CD4-positive, alpha-beta T cell treated with Interleukin-2 at 100 ng/mL for 4 hours (primary cell): ENCODE measurements around the gene STAP2.
"Not testable (repeated sequence)": the region's sequence is repeated elsewhere in the genome, so short reads cannot be mapped to it uniquely, and the experiment has no call there.

ENCODE experiments used
- DNase-seq: peaks from one replicate; pipeline ENCODE4 v3.0.0-alpha.2; 2020; ENCODE audit warnings: low spot score

The STAP2 gene

GRCh38 chr19:4298810-4299550 is 39.6 kb downstream of the STAP2 start:
- DNase-seq = no peak

DNA sequence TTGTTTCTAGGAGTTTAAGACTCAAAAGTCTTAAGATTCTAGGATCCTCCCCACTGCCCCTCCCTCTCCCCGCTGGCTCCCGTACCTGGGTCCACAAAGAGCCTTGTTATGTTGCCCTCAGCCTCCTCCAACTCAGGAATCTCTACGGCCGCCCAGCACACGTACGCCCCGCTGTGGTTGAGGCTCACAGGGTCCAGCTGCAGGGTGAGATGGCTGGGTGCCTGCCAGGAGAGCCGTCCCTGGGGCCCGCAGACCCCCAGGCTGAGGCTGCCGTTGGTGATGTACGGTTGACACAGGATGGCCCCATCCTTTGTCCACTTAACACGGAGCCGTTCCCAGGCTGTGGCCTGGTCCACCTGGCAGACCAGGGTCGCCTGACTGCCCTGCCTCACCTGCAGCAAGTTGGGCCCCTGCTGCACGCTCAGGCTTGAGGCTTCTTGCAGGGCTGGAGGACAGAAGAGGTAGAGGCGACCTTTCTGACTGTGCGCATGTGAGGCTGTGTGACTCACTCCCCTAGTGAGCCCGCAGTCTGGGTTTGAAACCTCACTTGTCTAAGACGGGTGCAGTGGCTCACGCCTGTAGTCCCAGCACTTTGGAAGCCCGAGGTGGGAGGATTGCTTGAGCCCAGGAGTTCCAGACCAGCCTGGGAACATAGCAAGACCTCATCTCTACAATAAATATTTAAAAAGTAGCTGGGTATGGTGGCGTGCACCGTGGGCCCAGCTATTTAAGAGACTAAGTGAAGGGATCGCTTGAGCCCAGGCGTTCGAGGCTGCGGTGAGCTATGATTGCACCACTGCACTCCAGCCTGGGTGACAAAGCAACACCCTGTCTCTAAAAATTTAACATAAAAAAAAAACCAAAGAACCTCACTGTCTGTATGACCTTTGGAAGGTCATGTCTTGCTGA is 40.5 kb downstream of the STAP2 start:
- DNase-seq = no peak

GRCh38 chr19:4295972-4296771 is 42.5 kb downstream of the STAP2 start:
- DNase-seq = no peak

DNA sequence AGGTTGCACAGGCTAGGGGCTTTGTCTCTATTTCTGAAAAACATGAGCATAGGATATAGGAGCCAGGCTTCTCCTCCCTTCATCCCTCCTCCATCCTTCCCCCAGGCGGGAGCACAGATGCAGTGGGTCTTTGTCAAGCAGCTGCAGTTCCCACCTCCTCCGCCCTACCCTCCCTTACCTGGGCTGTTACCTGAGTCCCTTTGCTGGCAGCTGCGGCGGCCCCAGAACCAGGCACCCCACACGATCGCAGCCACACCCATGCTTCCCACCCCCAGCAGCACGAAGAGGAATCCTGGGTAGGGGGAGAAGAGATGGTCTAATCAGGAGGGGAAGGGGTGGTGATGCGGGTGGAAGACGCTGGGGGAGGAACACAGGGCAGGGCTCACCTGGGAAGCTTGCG is 44.2 kb downstream of the STAP2 start:
- no peak for DNase-seq

GRCh38 chr19:4292515-4292914 is 46.1 kb downstream of the STAP2 start:
- no peak for DNase-seq

DNA sequence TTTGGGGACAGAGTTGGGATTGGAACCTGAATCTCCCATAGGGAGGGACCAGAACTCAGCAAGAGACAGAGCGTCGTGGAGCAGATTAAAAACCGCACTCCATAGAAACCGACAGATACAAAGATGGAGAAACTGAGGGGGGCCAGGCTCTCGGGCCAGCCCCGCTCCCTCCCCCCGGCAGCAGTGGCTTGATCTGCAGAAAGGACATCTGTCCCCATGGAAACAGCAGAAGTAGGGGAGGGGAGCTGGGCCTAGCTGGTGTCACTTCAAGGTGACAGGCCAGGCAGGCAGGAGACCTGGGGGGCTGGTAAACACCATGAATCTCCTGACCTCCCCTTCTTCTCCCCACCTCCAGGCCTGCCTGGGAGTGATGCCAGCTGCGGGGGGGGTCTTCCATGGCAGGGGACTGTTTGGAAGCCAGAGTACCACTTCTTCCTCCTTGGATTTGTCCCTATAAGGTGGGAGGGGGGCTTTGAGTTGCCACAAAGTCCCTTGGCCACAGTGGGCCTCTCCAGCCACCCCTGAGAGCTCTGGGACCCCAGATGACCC is 47.4 kb downstream of the STAP2 start:
- no peak for DNase-seq

GRCh38 chr19:4288091-4288777 is 50.4 kb downstream of the STAP2 start:
- no peak for DNase-seq

GRCh38 chr19:4286141-4286540 is 52.5 kb downstream of the STAP2 start:
- DNase-seq = not testable (repeated sequence)

- no peak for DNase-seq
Measured at GRCh38 chr19:4284974-4285373, 53.7 kb downstream of the STAP2 start.

DNA sequence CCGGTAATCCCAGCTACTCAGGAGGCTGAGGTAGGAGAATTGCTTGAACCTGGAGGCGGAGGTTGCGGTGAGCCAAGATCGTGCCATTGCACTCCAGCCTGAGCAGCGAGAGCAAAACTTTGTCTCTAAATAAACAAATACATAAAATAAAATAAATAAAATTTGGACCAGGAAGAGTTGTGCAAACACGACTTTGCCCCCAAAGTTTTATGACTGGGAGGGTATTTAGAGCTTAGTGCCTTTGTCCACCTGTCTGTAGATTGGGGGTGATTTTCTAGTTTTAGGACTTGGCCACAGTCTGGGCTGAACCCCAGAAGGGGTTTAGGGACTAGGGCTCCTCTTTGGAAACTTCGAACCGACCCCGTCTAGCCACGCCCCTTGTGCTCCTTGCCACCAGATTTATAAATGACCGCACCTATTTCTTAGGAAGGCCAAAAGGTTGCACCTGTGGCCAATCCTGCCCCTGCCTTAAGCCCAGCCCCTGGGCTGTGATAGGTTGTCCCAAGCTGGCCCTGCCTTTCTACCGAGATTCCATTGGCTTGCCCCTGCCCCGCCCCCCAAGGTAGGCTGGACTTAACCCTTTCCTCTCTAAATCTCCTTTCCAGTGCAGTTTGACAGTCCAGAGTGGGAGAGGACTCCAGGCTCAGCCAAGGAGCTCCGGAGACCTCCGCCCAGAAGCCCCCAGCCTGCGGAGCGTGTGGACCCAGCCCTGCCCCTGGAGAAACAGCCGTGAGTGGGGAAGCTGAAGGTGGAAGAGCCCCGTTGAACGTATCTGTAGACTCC is 54.3 kb downstream of the STAP2 start:
- DNase-seq = no peak

- DNase-seq = no peak
Measured at GRCh38 chr19:4279530-4280422, 58.9 kb downstream of the STAP2 start.

GRCh38 chr19:4279267-4279529 is 59.4 kb downstream of the STAP2 start:
- no peak for DNase-seq

DNA sequence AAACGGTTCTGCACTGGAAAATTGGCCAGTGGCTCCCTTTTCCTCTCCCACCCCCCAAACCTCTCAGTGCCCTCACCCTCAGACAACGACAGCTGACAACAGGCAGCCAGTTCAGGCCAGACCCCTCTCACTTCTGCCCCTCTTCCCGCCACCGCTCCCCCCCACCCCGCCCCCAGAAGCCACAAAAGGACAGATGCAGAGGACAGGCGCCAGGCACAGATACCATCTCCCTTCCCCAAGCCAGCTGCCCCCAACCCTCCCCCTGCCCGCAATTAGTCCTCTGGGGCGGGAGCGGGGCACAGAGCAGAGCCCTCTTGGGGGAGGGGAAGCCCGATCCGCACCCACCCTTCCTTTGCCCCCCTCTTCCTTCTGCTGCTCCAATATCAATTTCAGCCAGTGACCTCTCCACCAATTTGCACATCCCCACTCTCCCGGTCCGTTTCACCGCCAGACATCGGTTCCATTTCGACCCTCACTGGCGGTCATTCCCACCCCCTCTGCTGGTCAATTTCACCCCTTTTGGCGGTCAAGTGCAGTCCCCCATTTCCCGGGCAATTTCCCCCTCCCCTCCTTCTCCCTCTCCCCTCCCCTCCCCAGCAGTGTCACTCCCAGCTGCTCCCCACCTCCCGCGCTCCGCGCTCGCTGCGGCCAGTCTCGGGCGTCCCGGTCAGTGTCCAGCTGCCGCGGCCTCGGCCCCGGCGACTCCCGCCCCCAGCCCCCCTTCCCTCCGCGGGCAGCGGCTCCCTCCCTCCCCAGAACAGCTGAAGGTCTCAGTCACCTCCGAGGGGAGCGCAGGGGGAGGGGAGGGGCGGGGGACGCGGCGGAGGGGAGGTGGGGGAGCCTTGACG is 60.0 kb downstream of the STAP2 start, which contains the start of gene SHD:
Gene SHD (plus strand): TSS at position 848 of the 848 bp plus-strand sequence. CDS start 798 bp downstream, outside the sequence.
- no peak for DNase-seq

DNA sequence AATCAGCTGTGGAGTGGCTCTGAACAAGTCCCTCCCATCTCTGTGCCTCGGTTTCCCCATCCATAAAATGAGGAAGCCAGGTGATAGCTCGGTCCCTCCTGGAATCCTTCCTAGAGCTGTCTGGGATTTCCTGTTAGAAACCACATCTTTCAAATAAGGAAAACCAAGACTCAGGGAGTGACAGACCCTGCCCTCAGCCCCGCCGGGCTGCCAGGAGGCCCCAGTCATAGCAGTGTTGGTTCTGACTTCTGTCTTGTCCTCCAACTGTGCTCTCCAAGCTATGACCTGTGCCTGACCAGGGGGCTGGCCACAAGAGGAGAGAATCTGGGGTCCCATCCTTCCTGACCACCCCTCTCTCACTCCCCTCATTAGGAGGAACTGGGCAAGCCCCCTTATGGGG is 60.6 kb downstream of the STAP2 start:
- DNase-seq = no peak

DNA sequence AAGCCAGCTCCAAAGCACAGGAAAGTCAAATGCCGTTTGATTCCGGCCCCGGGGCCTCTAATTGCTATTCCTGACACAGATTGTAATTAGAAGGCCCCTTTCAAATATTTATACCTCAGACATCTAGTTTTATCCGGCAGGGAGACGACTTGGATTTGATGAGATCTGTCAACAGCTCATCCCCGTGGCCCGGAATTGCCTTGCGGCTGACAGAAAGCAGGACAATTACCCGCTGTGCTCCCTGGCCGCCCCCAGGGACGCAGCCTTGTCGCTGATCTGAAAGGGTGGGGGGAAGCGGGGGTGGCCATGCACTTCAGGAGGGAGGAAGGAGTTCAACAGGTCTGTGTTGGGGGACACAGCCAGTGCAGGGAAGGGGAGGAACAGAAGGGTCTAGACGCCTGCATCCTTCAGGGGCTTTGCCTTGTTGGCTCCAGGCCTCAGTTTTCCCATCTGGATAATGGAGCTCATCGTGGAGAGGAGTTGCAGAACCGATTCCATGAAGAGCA is 61.4 kb downstream of the STAP2 start:
- DNase-seq = no peak

GRCh38 chr19:4274321-4274686 is 64.3 kb downstream of the STAP2 start:
- not testable (repeated sequence) for DNase-seq
